ENCODE results near the gene IZUMO1. TPM values are rescaled to one million over a fixed set of nuclear protein-coding genes. Genes with fewer than 3 reads are reported as not detected.

IZUMO1 gene
- total and polyA plus RNA-seq, 2 of the 13 experiments (the other 11 are each of a cell fraction or from before 2014, with no cell fraction given): 0.07 to 0.22 TPM

DNA sequence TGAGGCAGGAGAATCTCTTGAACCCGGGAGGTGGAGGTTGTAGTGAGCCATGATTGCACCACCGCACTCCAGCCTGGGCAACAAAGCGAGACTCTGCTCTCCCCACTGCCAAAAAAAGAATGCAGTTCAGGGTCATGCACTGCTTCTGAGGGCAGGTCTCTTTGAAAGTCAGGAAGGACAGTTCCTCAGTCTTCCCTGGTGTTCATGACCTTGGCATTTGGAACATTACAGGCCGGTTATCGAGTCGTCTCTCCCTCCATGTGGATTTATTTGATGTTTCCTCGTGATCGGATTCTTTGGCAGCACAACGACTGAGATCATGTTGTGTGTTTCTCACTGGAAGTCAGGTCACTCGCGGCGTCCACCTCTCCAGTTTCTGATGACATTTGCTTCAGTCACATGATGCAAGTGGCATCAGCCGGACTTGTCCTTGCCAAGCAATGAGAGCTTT lies 25.8 kb upstream of the IZUMO1 start (continued):
- TF ChIP-seq ZNF773 (CRISPR knock-in tag; IDR thresholded peaks at IDR 0.05; ENCODE audit: borderline replicate concordance): no peak
- no peak for TF ChIP-seq ZFP41 (CRISPR knock-in tag; IDR thresholded peaks at IDR 0.05; ENCODE audit: borderline replicate concordance)
- TF ChIP-seq MYNN (CRISPR knock-in tag; IDR thresholded peaks at IDR 0.05; ENCODE audit: low read depth): no peak
- 0 out of 2 replicates have a peak, but pooled peaks have one; percentile 13 for TF ChIP-seq MIXL1 (CRISPR knock-in tag; IDR thresholded peaks at IDR 0.05)
- no peak for TF ChIP-seq ZNF547 (CRISPR knock-in tag; IDR thresholded peaks at IDR 0.05)
- no peak for TF ChIP-seq ZNF335 (CRISPR knock-in tag; IDR thresholded peaks at IDR 0.05)
- no peak for TF ChIP-seq HHEX (CRISPR knock-in tag; IDR thresholded peaks at IDR 0.05)
- no peak for TF ChIP-seq GABPA (IDR thresholded peaks at IDR 0.05; ENCODE audit: low read depth, low read length)
- peak; percentile 51; the same call in 1 of the 2 replicates for TF ChIP-seq GABPA (CRISPR knock-in tag; IDR thresholded peaks at IDR 0.05; ENCODE audit: low read depth)
- no peak for TF ChIP-seq GTF2F1 (IDR thresholded peaks at IDR 0.05; ENCODE audit: low read length)
- peak; percentile 63 for TF ChIP-seq SALL1 (CRISPR knock-in tag; IDR thresholded peaks at IDR 0.05)
- TF ChIP-seq ZNF263 (CRISPR knock-in tag; IDR thresholded peaks at IDR 0.05): no peak
- TF ChIP-seq, protein P1, sequence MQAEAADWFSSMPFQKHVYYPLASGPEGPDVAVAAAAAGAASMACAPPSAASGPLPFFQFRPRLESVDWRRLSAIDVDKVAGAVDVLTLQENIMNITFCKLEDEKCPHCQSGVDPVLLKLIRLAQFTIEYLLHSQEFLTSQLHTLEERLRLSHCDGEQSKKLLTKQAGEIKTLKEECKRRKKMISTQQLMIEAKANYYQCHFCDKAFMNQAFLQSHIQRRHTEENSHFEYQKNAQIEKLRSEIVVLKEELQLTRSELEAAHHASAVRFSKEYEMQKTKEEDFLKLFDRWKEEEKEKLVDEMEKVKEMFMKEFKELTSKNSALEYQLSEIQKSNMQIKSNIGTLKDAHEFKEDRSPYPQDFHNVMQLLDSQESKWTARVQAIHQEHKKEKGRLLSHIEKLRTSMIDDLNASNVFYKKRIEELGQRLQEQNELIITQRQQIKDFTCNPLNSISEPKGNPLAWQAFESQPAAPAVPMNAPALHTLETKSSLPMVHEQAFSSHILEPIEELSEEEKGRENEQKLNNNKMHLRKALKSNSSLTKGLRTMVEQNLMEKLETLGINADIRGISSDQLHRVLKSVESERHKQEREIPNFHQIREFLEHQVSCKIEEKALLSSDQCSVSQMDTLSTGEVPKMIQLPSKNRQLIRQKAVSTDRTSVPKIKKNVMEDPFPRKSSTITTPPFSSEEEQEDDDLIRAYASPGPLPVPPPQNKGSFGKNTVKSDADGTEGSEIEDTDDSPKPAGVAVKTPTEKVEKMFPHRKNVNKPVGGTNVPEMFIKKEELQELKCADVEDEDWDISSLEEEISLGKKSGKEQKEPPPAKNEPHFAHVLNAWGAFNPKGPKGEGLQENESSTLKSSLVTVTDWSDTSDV (CRISPR knock-in tag; IDR thresholded peaks at IDR 0.05): no peak
- TF ChIP-seq TOPORS (CRISPR knock-in tag; IDR thresholded peaks at IDR 0.05): no peak
- TF ChIP-seq, protein P2, sequence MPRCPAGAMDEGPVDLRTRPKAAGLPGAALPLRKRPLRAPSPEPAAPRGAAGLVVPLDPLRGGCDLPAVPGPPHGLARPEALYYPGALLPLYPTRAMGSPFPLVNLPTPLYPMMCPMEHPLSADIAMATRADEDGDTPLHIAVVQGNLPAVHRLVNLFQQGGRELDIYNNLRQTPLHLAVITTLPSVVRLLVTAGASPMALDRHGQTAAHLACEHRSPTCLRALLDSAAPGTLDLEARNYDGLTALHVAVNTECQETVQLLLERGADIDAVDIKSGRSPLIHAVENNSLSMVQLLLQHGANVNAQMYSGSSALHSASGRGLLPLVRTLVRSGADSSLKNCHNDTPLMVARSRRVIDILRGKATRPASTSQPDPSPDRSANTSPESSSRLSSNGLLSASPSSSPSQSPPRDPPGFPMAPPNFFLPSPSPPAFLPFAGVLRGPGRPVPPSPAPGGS (CRISPR knock-in tag; IDR thresholded peaks at IDR 0.05): no peak
- TF ChIP-seq, protein P3, sequence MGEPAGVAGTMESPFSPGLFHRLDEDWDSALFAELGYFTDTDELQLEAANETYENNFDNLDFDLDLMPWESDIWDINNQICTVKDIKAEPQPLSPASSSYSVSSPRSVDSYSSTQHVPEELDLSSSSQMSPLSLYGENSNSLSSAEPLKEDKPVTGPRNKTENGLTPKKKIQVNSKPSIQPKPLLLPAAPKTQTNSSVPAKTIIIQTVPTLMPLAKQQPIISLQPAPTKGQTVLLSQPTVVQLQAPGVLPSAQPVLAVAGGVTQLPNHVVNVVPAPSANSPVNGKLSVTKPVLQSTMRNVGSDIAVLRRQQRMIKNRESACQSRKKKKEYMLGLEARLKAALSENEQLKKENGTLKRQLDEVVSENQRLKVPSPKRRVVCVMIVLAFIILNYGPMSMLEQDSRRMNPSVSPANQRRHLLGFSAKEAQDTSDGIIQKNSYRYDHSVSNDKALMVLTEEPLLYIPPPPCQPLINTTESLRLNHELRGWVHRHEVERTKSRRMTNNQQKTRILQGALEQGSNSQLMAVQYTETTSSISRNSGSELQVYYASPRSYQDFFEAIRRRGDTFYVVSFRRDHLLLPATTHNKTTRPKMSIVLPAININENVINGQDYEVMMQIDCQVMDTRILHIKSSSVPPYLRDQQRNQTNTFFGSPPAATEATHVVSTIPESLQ (CRISPR knock-in tag; conservative IDR thresholded peaks at IDR 0.05): no peak
- no peak for TF ChIP-seq ZSCAN30 (CRISPR knock-in tag; IDR thresholded peaks at IDR 0.05)
- no peak for TF ChIP-seq NONO (IDR thresholded peaks at IDR 0.05)
- TF ChIP-seq NONO (CRISPR knock-in tag; conservative IDR thresholded peaks at IDR 0.05): 0 out of 2 replicates have a peak, but pooled peaks have one; percentile 10
- no peak for TF ChIP-seq PAX8 (CRISPR knock-in tag; IDR thresholded peaks at IDR 0.05; ENCODE audit: borderline replicate concordance)
- TF ChIP-seq HMG20B (CRISPR knock-in tag; conservative IDR thresholded peaks at IDR 0.05): peak; percentile 45; the same call in 1 of the 2 replicates
- TF ChIP-seq ZKSCAN1 (IDR thresholded peaks at IDR 0.05; ENCODE audit: low read length): no peak
- TF ChIP-seq ZNF468 (CRISPR knock-in tag; IDR thresholded peaks at IDR 0.05): no peak
- TF ChIP-seq, protein P4, sequence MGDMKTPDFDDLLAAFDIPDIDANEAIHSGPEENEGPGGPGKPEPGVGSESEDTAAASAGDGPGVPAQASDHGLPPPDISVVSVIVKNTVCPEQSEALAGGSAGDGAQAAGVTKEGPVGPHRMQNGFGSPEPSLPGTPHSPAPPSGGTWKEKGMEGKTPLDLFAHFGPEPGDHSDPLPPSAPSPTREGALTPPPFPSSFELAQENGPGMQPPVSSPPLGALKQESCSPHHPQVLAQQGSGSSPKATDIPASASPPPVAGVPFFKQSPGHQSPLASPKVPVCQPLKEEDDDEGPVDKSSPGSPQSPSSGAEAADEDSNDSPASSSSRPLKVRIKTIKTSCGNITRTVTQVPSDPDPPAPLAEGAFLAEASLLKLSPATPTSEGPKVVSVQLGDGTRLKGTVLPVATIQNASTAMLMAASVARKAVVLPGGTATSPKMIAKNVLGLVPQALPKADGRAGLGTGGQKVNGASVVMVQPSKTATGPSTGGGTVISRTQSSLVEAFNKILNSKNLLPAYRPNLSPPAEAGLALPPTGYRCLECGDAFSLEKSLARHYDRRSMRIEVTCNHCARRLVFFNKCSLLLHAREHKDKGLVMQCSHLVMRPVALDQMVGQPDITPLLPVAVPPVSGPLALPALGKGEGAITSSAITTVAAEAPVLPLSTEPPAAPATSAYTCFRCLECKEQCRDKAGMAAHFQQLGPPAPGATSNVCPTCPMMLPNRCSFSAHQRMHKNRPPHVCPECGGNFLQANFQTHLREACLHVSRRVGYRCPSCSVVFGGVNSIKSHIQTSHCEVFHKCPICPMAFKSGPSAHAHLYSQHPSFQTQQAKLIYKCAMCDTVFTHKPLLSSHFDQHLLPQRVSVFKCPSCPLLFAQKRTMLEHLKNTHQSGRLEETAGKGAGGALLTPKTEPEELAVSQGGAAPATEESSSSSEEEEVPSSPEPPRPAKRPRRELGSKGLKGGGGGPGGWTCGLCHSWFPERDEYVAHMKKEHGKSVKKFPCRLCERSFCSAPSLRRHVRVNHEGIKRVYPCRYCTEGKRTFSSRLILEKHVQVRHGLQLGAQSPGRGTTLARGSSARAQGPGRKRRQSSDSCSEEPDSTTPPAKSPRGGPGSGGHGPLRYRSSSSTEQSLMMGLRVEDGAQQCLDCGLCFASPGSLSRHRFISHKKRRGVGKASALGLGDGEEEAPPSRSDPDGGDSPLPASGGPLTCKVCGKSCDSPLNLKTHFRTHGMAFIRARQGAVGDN (CRISPR knock-in tag; IDR thresholded peaks at IDR 0.05): no peak

Measured in HepG2 (cell line).